Measurements from ENCODE around the gene VPS72. TPM values are rescaled to one million over a fixed set of nuclear protein-coding genes. Genes with fewer than 3 reads are reported as not detected.
"Not testable (repeated sequence)": the region's sequence is repeated elsewhere in the genome, so short reads cannot be mapped to it uniquely, and the experiment has no call there.

VPS72 gene
- total RNA-seq, 2 donors from 2014 or later = 38.8 TPM

GRCh38 chr1:151193856-151194255 lies 3.9 kb upstream of the VPS72 start:
- Histone ChIP-seq H3K4me1 (peaks cover 2% of the 10 kb centered on the region), H3K9ac (ENCODE audit: low read depth in 2 of 2, low read length in 2 of 2) (no peak overlapping the region)

GRCh38 chr1:151193304-151193703 lies 3.3 kb upstream of the VPS72 start:
- Histone ChIP-seq H3K4me1 (peaks cover 3% of the 10 kb centered on the region), H3K36me3 (no peaks in the 10 kb centered on the region), H3K27me3 (no peaks in the 10 kb centered on the region), H3K4me3 (no peak overlapping the region), H3K9me3 (no peaks in the 10 kb centered on the region), H3K27ac (no peak overlapping the region), H3K9ac (ENCODE audit: low read depth in 2 of 2, low read length in 2 of 2) (no peak overlapping the region)
- no peak for TF ChIP-seq CTCF (IDR thresholded peaks at IDR 0.05)
- no peak for DNase-seq
- intact Hi-C loops (cut with DNase I) = no loop called here

More at GRCh38 chr1:151193856-151194255, 3.9 kb upstream of the VPS72 start:
- H3K9me3 ChIP-seq = no peaks in the 10 kb centered on the region
- no peak for DNase-seq
- H3K36me3 ChIP-seq = no peaks in the 10 kb centered on the region
- H3K27ac ChIP-seq = no peak overlapping the region
- intact Hi-C loops (cut with DNase I) = no loop called here
- H3K27me3 ChIP-seq = no peaks in the 10 kb centered on the region
- H3K4me3 ChIP-seq = no peak overlapping the region
- TF ChIP-seq CTCF (IDR thresholded peaks at IDR 0.05) = no peak

DNA sequence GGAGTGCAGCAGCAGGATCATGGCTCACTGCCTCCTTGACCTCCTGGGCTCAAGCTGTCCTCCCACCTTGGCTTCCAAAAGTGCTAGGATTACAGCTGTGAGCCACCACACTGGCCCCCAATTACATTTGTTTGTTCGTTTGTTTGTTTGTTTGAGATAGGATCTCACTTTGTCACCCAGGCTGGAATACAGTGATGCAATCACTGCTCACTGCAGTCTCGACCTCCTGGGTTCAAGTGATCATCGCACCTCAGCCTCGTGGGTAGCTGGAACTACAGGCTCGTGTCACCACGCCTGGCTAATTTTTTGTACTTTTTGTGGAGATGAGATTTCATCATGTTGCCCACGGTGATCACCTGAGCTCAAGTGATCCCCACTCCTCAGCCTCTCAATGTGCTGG lies 2.0 kb upstream of the VPS72 start:
- no peak for DNase-seq
- Histone ChIP-seq H3K9me3 (no peaks in the 10 kb centered on the region), H3K27ac (no peak overlapping the region), H3K27me3 (no peaks in the 10 kb centered on the region), H3K4me3 (no peak overlapping the region), H3K4me1 (peaks cover 3% of the 10 kb centered on the region), H3K9ac (ENCODE audit: low read depth in 2 of 2, low read length in 2 of 2) (no peak overlapping the region), H3K36me3 (no peaks in the 10 kb centered on the region)
- intact Hi-C loops (cut with DNase I) = no loop called here
- TF ChIP-seq CTCF (IDR thresholded peaks at IDR 0.05) = no peak

DNA sequence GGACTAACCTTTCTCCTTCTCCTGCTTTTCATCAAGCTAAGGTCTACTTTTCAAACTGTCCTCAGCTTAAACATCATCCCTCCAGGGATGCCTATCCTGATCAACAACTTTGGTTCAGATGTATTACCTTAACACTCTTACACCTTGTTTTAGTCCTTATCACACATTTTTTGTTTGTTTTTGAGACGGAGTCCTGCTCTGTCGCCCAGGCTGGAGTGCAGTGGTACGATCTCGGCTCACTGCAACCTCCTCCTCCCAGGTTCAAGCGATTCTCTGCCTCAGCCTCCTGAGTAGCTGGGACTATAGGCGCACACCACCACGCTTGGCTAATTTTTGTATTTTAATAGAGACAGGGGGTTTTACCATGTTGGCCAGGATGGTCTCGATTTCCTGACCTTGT lies 1.3 kb downstream of the VPS72 start:
- peak overlapping the region; percentile 72 for H3K4me3 ChIP-seq
- H3K27ac ChIP-seq; H3K27me3 ChIP-seq; H3K4me1 ChIP-seq; H3K9me3 ChIP-seq; DNase-seq; H3K9ac ChIP-seq (ENCODE audit: low read depth in 2 of 2, low read length in 2 of 2); intact Hi-C loops (cut with DNase I): not testable (repeated sequence)
- peaks cover 17% of the 10 kb centered on the region for H3K36me3 ChIP-seq

DNA sequence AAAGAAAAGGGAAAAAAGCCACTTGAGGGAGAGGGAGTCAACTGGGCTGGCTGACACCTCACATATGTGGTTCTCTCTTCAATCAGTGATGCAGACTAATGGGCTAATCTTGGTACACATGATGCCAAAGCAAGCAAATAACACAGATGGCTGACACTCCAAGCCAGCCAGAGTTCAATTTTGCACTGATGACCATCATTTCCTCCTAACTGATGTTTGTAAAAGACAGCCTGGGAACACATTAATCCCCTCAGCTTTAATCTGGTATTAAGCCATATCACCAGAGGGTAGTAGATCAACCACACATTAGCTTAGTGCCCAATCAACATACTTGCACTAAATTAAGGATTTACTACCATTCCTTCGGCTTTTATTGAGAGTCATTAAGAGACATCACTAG lies 2.8 kb downstream of the VPS72 start:
- no peak for TF ChIP-seq CTCF (IDR thresholded peaks at IDR 0.05)
- no peak overlapping the region for H3K9ac ChIP-seq (ENCODE audit: low read depth in 2 of 2, low read length in 2 of 2)
- no peak for DNase-seq
- peaks cover 3% of the 10 kb centered on the region for H3K4me1 ChIP-seq
- H3K36me3 ChIP-seq = peaks cover 20% of the 10 kb centered on the region
- H3K27me3 ChIP-seq = no peaks in the 10 kb centered on the region
- no peak overlapping the region for H3K27ac ChIP-seq
- intact Hi-C loops (cut with DNase I) = no loop called here
- H3K4me3 ChIP-seq = no peak overlapping the region
- H3K9me3 ChIP-seq = no peaks in the 10 kb centered on the region

- no peak for TF ChIP-seq CTCF (IDR thresholded peaks at IDR 0.05)
- Histone ChIP-seq H3K27me3 (no peaks in the 10 kb centered on the region), H3K27ac (no peak overlapping the region), H3K36me3 (peaks cover 20% of the 10 kb centered on the region), H3K9ac (ENCODE audit: low read depth in 2 of 2, low read length in 2 of 2) (no peak overlapping the region), H3K4me3 (no peak overlapping the region), H3K9me3 (no peaks in the 10 kb centered on the region), H3K4me1 (peaks cover 3% of the 10 kb centered on the region)
- DNase-seq = no peak
- intact Hi-C loops (cut with DNase I) = no loop called here
Observed at GRCh38 chr1:151184211-151184610, 5.8 kb downstream of the VPS72 start.

Data from colonic mucosa (tissue), 4 donors.